ENCODE measurements around the gene APPBP2.
"Not testable (repeated sequence)": the region's sequence is repeated elsewhere in the genome, so short reads cannot be mapped to it uniquely, and the experiment has no call there.

- TF ChIP-seq EP300 (IDR thresholded peaks at IDR 0.05; ENCODE audit: borderline replicate concordance in 1 of 2, low read depth in 1 of 2, low read length in 1 of 2); CTCF (IDR thresholded peaks at IDR 0.05); GABPA (IDR thresholded peaks at IDR 0.05; ENCODE audit: low read depth): not testable (repeated sequence)
These were observed 107.0 kb downstream of the APPBP2 start for GRCh38 chr17:60419003-60419402.
